22Rv1 (cell line): Measurements from ENCODE around the gene PROSER2.

ENCODE experiments used
- H3K27ac ChIP-seq: fragments of 450-650 bp; 2 replicates; pipeline ENCODE4 v1.5.1; 2017
- CTCF ChIP-seq: fragments of 450-650 bp; IDR thresholded peaks from 2 replicates; pipeline ENCODE4 v1.5.1; 2017; ENCODE audit warnings: mild to moderate bottlenecking
- ZFX ChIP-seq: fragments of 450-650 bp; IDR thresholded peaks from 2 replicates; pipeline ENCODE4 v1.6.1; 2017; ENCODE audit warnings: antibody characterized with exemption, borderline replicate concordance

The PROSER2 gene

GRCh38 chr10:11901036-11901301 lies 77.8 kb downstream of the PROSER2 start:
- H3K27ac ChIP-seq, result no peak overlapping the region
- no peak for TF ChIP-seq ZFX
- no peak for TF ChIP-seq CTCF

GRCh38 chr10:11901454-11901832 lies 78.3 kb downstream of the PROSER2 start:
- no peak overlapping the region for H3K27ac ChIP-seq
- TF ChIP-seq ZFX, result no peak
- no peak for TF ChIP-seq CTCF

- no peak for TF ChIP-seq ZFX
- no peak for TF ChIP-seq CTCF
Measured at GRCh38 chr10:11901833-11902475, 78.8 kb downstream of the PROSER2 start.

GRCh38 chr10:11902646-11903045 lies 79.5 kb downstream of the PROSER2 start:
- H3K27ac ChIP-seq, result no peak overlapping the region
- TF ChIP-seq ZFX, result no peak

More at GRCh38 chr10:11901833-11902475, 78.8 kb downstream of the PROSER2 start:
- no peak overlapping the region for H3K27ac ChIP-seq

GRCh38 chr10:11906714-11907113 lies 83.6 kb downstream of the PROSER2 start:
- H3K27ac ChIP-seq, result no peak overlapping the region
- TF ChIP-seq ZFX, result no peak
- TF ChIP-seq CTCF, result no peak

- no peak for TF ChIP-seq CTCF
- no peak for TF ChIP-seq ZFX
- H3K27ac ChIP-seq, result no peak overlapping the region
Measured at GRCh38 chr10:11907914-11908313, 84.8 kb downstream of the PROSER2 start.

GRCh38 chr10:11908536-11908935 lies 85.4 kb downstream of the PROSER2 start:
- no peak for TF ChIP-seq CTCF
- TF ChIP-seq ZFX, result no peak
- H3K27ac ChIP-seq, result no peak overlapping the region

- H3K27ac ChIP-seq, result no peak overlapping the region
- no peak for TF ChIP-seq ZFX
- TF ChIP-seq CTCF, result no peak
Measured at GRCh38 chr10:11908991-11909390, 85.8 kb downstream of the PROSER2 start.
